GM23338 (cell line): ENCODE results near the gene MAN1B1. TPM values are rescaled to one million over a fixed set of nuclear protein-coding genes. Genes with fewer than 3 reads are reported as not detected.

Experiments
- ATAC-seq: fragments of 200-7000 bp; cut with Tn5 transposase; 3 replicates; pipeline ENCODE4 v1.9.1; 2020
- DNase-seq: peaks from one replicate; pipeline ENCODE4 v3.0.0-alpha.2; 2015; ENCODE audit warnings: low spot score
- H2AFZ ChIP-seq: fragments of 200-600 bp; sonication (generic); 2 replicates; pipeline ENCODE4 v1.8.0; 2016; ENCODE audit warnings: antibody characterized with exemption, mild to moderate bottlenecking, moderate library complexity
- H3F3A ChIP-seq: fragments of 200-600 bp; sonication (generic); replicated peaks from 2 replicates; pipeline ENCODE4 v1.8.0; 2017; ENCODE audit warnings: antibody characterized with exemption, mixed run types, low read depth
- H3K27ac ChIP-seq: fragments of 200-600 bp; sonication (generic); 2 replicates; pipeline ENCODE4 v1.6.1; 2016; ENCODE audit warnings: low read depth
- H3K27me3 ChIP-seq: fragments of 200-600 bp; sonication (generic); 2 replicates; pipeline ENCODE4 v1.8.0; 2016; ENCODE audit warnings: mild to moderate bottlenecking, mixed run types, moderate library complexity; ENCODE audit not compliant: insufficient read depth
- H3K36me3 ChIP-seq: fragments of 200-600 bp; sonication (generic); 2 replicates; pipeline ENCODE4 v1.8.0; 2016; ENCODE audit warnings: mild to moderate bottlenecking; ENCODE audit not compliant: insufficient read depth
- H3K4me1 ChIP-seq: fragments of 200-600 bp; sonication (generic); 2 replicates; pipeline ENCODE4 v1.8.0; 2016; ENCODE audit warnings: mild to moderate bottlenecking, moderate library complexity; ENCODE audit not compliant: insufficient read depth
- H3K4me2 ChIP-seq: fragments of 200-600 bp; sonication (generic); 2 replicates; pipeline ENCODE4 v1.7.1; 2017; ENCODE audit warnings: mixed run types
- H3K4me3 ChIP-seq: fragments of 200-600 bp; sonication (generic); 2 replicates; pipeline ENCODE4 v1.6.1; 2016; ENCODE audit warnings: mixed run types
- H3K79me2 ChIP-seq: fragments of 200-600 bp; sonication (generic); replicated peaks from 2 replicates; pipeline ENCODE4 v1.8.0; 2017; ENCODE audit warnings: mild to moderate bottlenecking; ENCODE audit not compliant: insufficient read depth
- H3K9me2 ChIP-seq: fragments of 200-600 bp; sonication (generic); 2 replicates; pipeline ENCODE4 v1.8.0; 2017; ENCODE audit not compliant: insufficient read depth
- H4K20me1 ChIP-seq: fragments of 200-600 bp; sonication (generic); replicated peaks from 2 replicates; pipeline ENCODE4 v1.8.0; 2017; ENCODE audit warnings: mild to moderate bottlenecking; ENCODE audit not compliant: insufficient read depth
- H3K27ac Mint-ChIP-seq: 2 replicates; pipeline ENCODE4 v1.8.0; 2020; ENCODE audit warnings: inconsistent platforms, mild to moderate bottlenecking, moderate library complexity, mixed read lengths
- H3K27me3 Mint-ChIP-seq: 3 replicates; pipeline ENCODE4 v1.8.0; 2022; ENCODE audit warnings: low read depth, mild to moderate bottlenecking, moderate library complexity, mixed read lengths, inconsistent platforms; ENCODE audit not compliant: insufficient read depth, poor library complexity
- H3K36me3 Mint-ChIP-seq: 3 replicates; pipeline ENCODE4 v1.8.0; 2021; ENCODE audit warnings: low read depth, mild to moderate bottlenecking, inconsistent platforms, moderate library complexity, mixed read lengths
- H3K4me1 Mint-ChIP-seq: 3 replicates; pipeline ENCODE4 v1.8.0; 2020; ENCODE audit warnings: mild to moderate bottlenecking, inconsistent platforms, mixed read lengths
- H3K4me3 Mint-ChIP-seq: 3 replicates; pipeline ENCODE4 v1.8.0; 2021; ENCODE audit warnings: moderate library complexity, mild to moderate bottlenecking, inconsistent platforms, mixed read lengths
- H3K9me3 Mint-ChIP-seq: 3 replicates; pipeline ENCODE4 v1.8.0; 2020; ENCODE audit warnings: moderate library complexity, mild to moderate bottlenecking, inconsistent platforms, mixed read lengths
- CTCF ChIP-seq, 2 experiments: fragments of 200-600 bp in 1 of 2; sonication (generic) in 1 of 2; conservative IDR thresholded peaks; 2 replicates each; pipeline versions ENCODE4 v1.5.1 to v1.6.1; 2016 to 2017; ENCODE audit warnings: antibody characterized with exemption in 2 of 2, low read depth in 2 of 2, mild to moderate bottlenecking in 2 of 2, moderate library complexity in 1 of 2
- EZH2 ChIP-seq: fragments of 200-600 bp; sonication (generic); IDR thresholded peaks from one replicate; pipeline ENCODE4 v1.8.0; 2017; ENCODE audit warnings: antibody characterized with exemption, mild to moderate bottlenecking, low read depth; ENCODE audit not compliant: unreplicated experiment
- EZH2phosphoT487 ChIP-seq: fragments of 200-600 bp; sonication (generic); IDR thresholded peaks from one replicate; pipeline ENCODE4 v1.8.1; 2018; ENCODE audit warnings: antibody characterized with exemption; ENCODE audit not compliant: unreplicated experiment
- NANOG ChIP-seq: IDR thresholded peaks from 2 replicates; pipeline ENCODE4 v1.6.1; 2016; ENCODE audit warnings: antibody characterized with exemption, borderline replicate concordance
- STAT1 ChIP-seq: IDR thresholded peaks from one replicate; pipeline ENCODE4 v1.6.1; 2016; ENCODE audit warnings: antibody characterized with exemption; ENCODE audit not compliant: unreplicated experiment
- ZNF114 ChIP-seq: fragments of 250-450 bp; sonication (Bioruptor Pico); IDR thresholded peaks from 2 replicates; pipeline ENCODE4 v1.5.0; 2020; ENCODE audit warnings: mild to moderate bottlenecking, moderate library complexity
- ZNF462 ChIP-seq: fragments of 250-450 bp; sonication (Bioruptor Pico); IDR thresholded peaks from 2 replicates; pipeline ENCODE4 v1.5.0; 2020; ENCODE audit warnings: mild to moderate bottlenecking, moderate library complexity
- polyA plus RNA-seq: library from polyadenylated mRNA; unstranded; fragments of >200 nt; fragmentation: Nextera tagmentation; extraction: Ambion mirVana; gene quantifications from 2 replicates; pipeline ENCODE4 v1.2.1, GENCODE V29; 2016
- total RNA-seq: library from RNA; depleted of rRNA; stranded (reverse); fragments of >200 nt; shearing (Covaris generic); gene quantifications from 2 replicates; pipeline ENCODE4 v1.2.3, GENCODE V29; 2014
- TF ChIP-seq, protein P1 (sequence below): IDR thresholded peaks from one replicate; pipeline ENCODE4 v1.6.1; 2018; ENCODE audit warnings: antibody characterized with exemption; ENCODE audit not compliant: unreplicated experiment

Gene MAN1B1
- total and polyA plus RNA-seq, 2 experiments from 2014 or later: 15.7 to 39.9 TPM

- Histone ChIP-seq H3K9me2 (no peaks in the 10 kb centered on the region), H4K20me1 (0 out of 2 replicates have a peak, but pooled peaks cover 6% of the 10 kb centered on the region), H3K27me3 (peaks cover 21% of the 10 kb centered on the region), H3K79me2 (no peaks in the 10 kb centered on the region; the same call in 1 of the 2 replicates), H3K4me3 (no peak overlapping the region), H3K4me2 (no peak overlapping the region), H3K36me3 (no peaks in the 10 kb centered on the region), H3K27ac (no peak overlapping the region), H3F3A (peaks cover 27% of the 10 kb centered on the region), H3K4me1 (peaks cover 10% of the 10 kb centered on the region), H2AFZ (no peak overlapping the region)
- ATAC-seq (no peak), DNase-seq (no peak)
- Mint-ChIP-seq H3K27me3 (peaks cover 32% of the 10 kb centered on the region), H3K27ac (no peak overlapping the region), H3K9me3 (peaks cover 4% of the 10 kb centered on the region; the same call in 1 of the 3 replicates), H3K4me1 (peaks cover 17% of the 10 kb centered on the region), H3K36me3 (no peaks in the 10 kb centered on the region; the same call in 2 of the 3 replicates), H3K4me3 (peak overlapping the region; percentile 16; the same call in 1 of the 3 replicates)
- TF ChIP-seq NANOG (no peak), ZNF114 (no peak), CTCF (conservative IDR thresholded peaks at IDR 0.05; ENCODE audit: low read depth in 2 of 2) (no peak), EZH2 (no peak), STAT1 (no peak)
These were observed 3.3 kb upstream of the MAN1B1 start for GRCh38 chr9:137083394-137084004.

DNA sequence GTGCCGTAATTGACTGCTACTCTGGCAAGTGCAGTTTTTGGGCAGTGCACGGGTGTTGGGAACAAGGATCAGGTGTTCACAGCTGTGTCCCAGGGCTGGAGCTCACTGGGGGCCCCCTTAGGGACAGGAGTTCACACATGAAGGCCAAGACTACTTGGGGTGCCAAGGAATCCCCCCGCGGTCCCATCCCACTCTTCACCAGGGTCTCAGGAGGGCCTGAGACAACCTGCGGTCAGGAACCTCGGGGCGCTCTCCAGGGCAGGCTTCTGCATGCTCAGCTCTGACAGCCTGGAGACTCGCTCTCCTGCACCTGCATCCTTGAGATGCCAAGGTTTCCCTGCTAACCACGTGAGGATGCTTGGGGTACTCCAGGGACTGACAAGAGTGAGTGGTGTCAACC, 2.3 kb upstream of the MAN1B1 start:
- H3K36me3 Mint-ChIP-seq: peaks cover 5% of the 10 kb centered on the region; the same call in 1 of the 3 replicates
- H3K4me3 Mint-ChIP-seq: no peak overlapping the region
- Histone ChIP-seq H3K4me1 (peaks cover 9% of the 10 kb centered on the region), H3K27me3 (peaks cover 11% of the 10 kb centered on the region), H3F3A (peaks cover 24% of the 10 kb centered on the region), H3K4me2 (no peak overlapping the region), H4K20me1 (0 out of 2 replicates have a peak, but pooled peaks cover 6% of the 10 kb centered on the region), H3K79me2 (no peaks in the 10 kb centered on the region; the same call in 1 of the 2 replicates), H3K36me3 (no peaks in the 10 kb centered on the region), H3K9me2 (no peaks in the 10 kb centered on the region), H3K27ac (no peak overlapping the region), H2AFZ (no peak overlapping the region), H3K4me3 (no peak overlapping the region)
- no peak for DNase-seq
- ATAC-seq: no peak
- peaks cover 4% of the 10 kb centered on the region; the same call in 1 of the 3 replicates for H3K9me3 Mint-ChIP-seq
- no peak overlapping the region for H3K27ac Mint-ChIP-seq
- H3K4me1 Mint-ChIP-seq: peaks cover 15% of the 10 kb centered on the region
- peaks cover 32% of the 10 kb centered on the region for H3K27me3 Mint-ChIP-seq
- TF ChIP-seq STAT1: no peak
- no peak for TF ChIP-seq ZNF462 (CRISPR knock-in tag)
- TF ChIP-seq, protein P1, sequence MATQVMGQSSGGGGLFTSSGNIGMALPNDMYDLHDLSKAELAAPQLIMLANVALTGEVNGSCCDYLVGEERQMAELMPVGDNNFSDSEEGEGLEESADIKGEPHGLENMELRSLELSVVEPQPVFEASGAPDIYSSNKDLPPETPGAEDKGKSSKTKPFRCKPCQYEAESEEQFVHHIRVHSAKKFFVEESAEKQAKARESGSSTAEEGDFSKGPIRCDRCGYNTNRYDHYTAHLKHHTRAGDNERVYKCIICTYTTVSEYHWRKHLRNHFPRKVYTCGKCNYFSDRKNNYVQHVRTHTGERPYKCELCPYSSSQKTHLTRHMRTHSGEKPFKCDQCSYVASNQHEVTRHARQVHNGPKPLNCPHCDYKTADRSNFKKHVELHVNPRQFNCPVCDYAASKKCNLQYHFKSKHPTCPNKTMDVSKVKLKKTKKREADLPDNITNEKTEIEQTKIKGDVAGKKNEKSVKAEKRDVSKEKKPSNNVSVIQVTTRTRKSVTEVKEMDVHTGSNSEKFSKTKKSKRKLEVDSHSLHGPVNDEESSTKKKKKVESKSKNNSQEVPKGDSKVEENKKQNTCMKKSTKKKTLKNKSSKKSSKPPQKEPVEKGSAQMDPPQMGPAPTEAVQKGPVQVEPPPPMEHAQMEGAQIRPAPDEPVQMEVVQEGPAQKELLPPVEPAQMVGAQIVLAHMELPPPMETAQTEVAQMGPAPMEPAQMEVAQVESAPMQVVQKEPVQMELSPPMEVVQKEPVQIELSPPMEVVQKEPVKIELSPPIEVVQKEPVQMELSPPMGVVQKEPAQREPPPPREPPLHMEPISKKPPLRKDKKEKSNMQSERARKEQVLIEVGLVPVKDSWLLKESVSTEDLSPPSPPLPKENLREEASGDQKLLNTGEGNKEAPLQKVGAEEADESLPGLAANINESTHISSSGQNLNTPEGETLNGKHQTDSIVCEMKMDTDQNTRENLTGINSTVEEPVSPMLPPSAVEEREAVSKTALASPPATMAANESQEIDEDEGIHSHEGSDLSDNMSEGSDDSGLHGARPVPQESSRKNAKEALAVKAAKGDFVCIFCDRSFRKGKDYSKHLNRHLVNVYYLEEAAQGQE: no peak
- no peak for TF ChIP-seq EZH2phosphoT487
- TF ChIP-seq EZH2: no peak
